DOHH2 (cell line): ENCODE data around the gene RCOR1.

Source experiments
- H3F3A ChIP-seq: fragments of 200-600 bp; sonication (generic), shearing (Covaris generic); 2 replicates; pipeline ENCODE4 v1.6.0; 2016; ENCODE audit warnings: antibody characterized with exemption, mild to moderate bottlenecking; ENCODE audit not compliant: control insufficient read depth, insufficient read depth
- H3K27ac ChIP-seq: fragments of 200-600 bp; sonication (generic); 2 replicates; pipeline ENCODE4 v1.5.1; 2014; ENCODE audit warnings: low read depth, mild to moderate bottlenecking, low read length, moderate library complexity
- H3K27me3 ChIP-seq: fragments of 200-600 bp; sonication (generic); 2 replicates; pipeline ENCODE4 v1.6.1; 2014; ENCODE audit warnings: mild to moderate bottlenecking, low read length, mixed read lengths; ENCODE audit not compliant: control insufficient read depth
- H3K36me3 ChIP-seq: fragments of 200-600 bp; sonication (generic); 2 replicates; pipeline ENCODE4 v1.6.1; 2014; ENCODE audit warnings: mild to moderate bottlenecking, low read length, moderate library complexity, mixed read lengths; ENCODE audit not compliant: control insufficient read depth
- H3K4me1 ChIP-seq: fragments of 200-600 bp; sonication (generic); 2 replicates; pipeline ENCODE4 v1.6.1; 2014; ENCODE audit warnings: mild to moderate bottlenecking, low read length, mixed read lengths; ENCODE audit not compliant: control insufficient read depth
- H3K4me2 ChIP-seq: fragments of 200-600 bp; sonication (generic); 2 replicates; pipeline ENCODE4 v1.6.0; 2014; ENCODE audit warnings: mild to moderate bottlenecking, low read length, moderate library complexity
- H3K4me3 ChIP-seq: fragments of 200-600 bp; sonication (generic); 2 replicates; pipeline ENCODE4 v1.5.1; 2014; ENCODE audit warnings: mild to moderate bottlenecking, low read length, mixed read lengths
- H3K79me2 ChIP-seq: fragments of 200-600 bp; sonication (generic); 2 replicates; pipeline ENCODE4 v1.6.1; 2014; ENCODE audit warnings: mild to moderate bottlenecking, low read length, mixed read lengths; ENCODE audit not compliant: control insufficient read depth
- H3K9me2 ChIP-seq: fragments of 200-600 bp; sonication (generic); replicated peaks from 2 replicates; pipeline ENCODE4 v1.6.1; 2014; ENCODE audit warnings: mild to moderate bottlenecking, low read length, mixed read lengths; ENCODE audit not compliant: control insufficient read depth
- H3K9me3 ChIP-seq: fragments of 200-600 bp; sonication (generic); 2 replicates; pipeline ENCODE4 v1.6.1; 2014; ENCODE audit warnings: antibody characterized with exemption, low read length, mixed read lengths; ENCODE audit not compliant: control insufficient read depth, insufficient read depth
- H4K20me1 ChIP-seq: fragments of 200-600 bp; sonication (generic); 2 replicates; pipeline ENCODE4 v1.6.0; 2014; ENCODE audit warnings: low read depth, mild to moderate bottlenecking, antibody characterized with exemption, low read length, moderate library complexity; ENCODE audit not compliant: control insufficient read depth, insufficient read depth
- CTCF ChIP-seq: fragments of 200-600 bp; sonication (generic); IDR thresholded peaks from one replicate; pipeline ENCODE4 v1.5.1; 2014; ENCODE audit warnings: antibody characterized with exemption, mild to moderate bottlenecking, low read depth, low read length; ENCODE audit not compliant: poor library complexity, severe bottlenecking
- EZH2phosphoT487 ChIP-seq: fragments of 200-600 bp; sonication (generic); IDR thresholded peaks from 2 replicates; pipeline ENCODE4 v1.6.1; 2017; ENCODE audit warnings: borderline replicate concordance, mild to moderate bottlenecking, antibody characterized with exemption, low read length, moderate library complexity, mixed read lengths

Gene RCOR1

GRCh38 chr14:102771144-102771543 lies 178.7 kb downstream of the RCOR1 start:
- TF ChIP-seq CTCF (no peak), EZH2phosphoT487 (no peak)
- no peak overlapping the region for H3K4me2 ChIP-seq
- peaks cover 45% of the 10 kb centered on the region for H3K4me1 ChIP-seq
- H4K20me1 ChIP-seq, result no peaks in the 10 kb centered on the region
- H3K27ac ChIP-seq, result no peak overlapping the region
- no peak overlapping the region for H3K4me3 ChIP-seq
- no peaks in the 10 kb centered on the region for H3K9me3 ChIP-seq
- peaks cover 7% of the 10 kb centered on the region for H3F3A ChIP-seq
- H3K9me2 ChIP-seq, result no peaks in the 10 kb centered on the region
- H3K27me3 ChIP-seq, result peaks cover 8% of the 10 kb centered on the region; the same call in 1 of the 2 replicates
- H3K79me2 ChIP-seq, result no peaks in the 10 kb centered on the region
- H3K36me3 ChIP-seq, result no peaks in the 10 kb centered on the region

- Histone ChIP-seq H3K9me3 (no peaks in the 10 kb centered on the region), H3K4me3 (0 out of 2 replicates have a peak overlapping the region, but pooled peaks have one; percentile 21), H3K9me2 (no peaks in the 10 kb centered on the region), H3K36me3 (no peaks in the 10 kb centered on the region), H3K4me2 (peak overlapping the region; percentile 41), H3F3A (peaks cover 12% of the 10 kb centered on the region), H3K27ac (no peak overlapping the region), H3K4me1 (peaks cover 48% of the 10 kb centered on the region), H3K79me2 (no peaks in the 10 kb centered on the region; the same call in 1 of the 2 replicates), H4K20me1 (no peaks in the 10 kb centered on the region), H3K27me3 (peaks cover 4% of the 10 kb centered on the region; the same call in 1 of the 2 replicates)
- TF ChIP-seq CTCF (peak; percentile 63), EZH2phosphoT487 (no peak)
These were observed 180.5 kb downstream of the RCOR1 start for GRCh38 chr14:102772781-102773570.

- Histone ChIP-seq H3K27ac (no peak overlapping the region), H3K4me1 (peaks cover 48% of the 10 kb centered on the region), H3K4me3 (peak overlapping the region; percentile 16; the same call in 1 of the 2 replicates), H3K4me2 (peak overlapping the region; percentile 61), H3K9me3 (no peaks in the 10 kb centered on the region), H3K9me2 (no peaks in the 10 kb centered on the region), H3F3A (peaks cover 15% of the 10 kb centered on the region), H3K27me3 (no peaks in the 10 kb centered on the region), H3K36me3 (peaks cover 3% of the 10 kb centered on the region), H3K79me2 (peaks cover 16% of the 10 kb centered on the region), H4K20me1 (peaks cover 8% of the 10 kb centered on the region; the same call in 1 of the 2 replicates)
- TF ChIP-seq EZH2phosphoT487 (no peak), CTCF (peak; percentile 83)
These were observed 182.1 kb downstream of the RCOR1 start for GRCh38 chr14:102774391-102775153.
